ENCODE results near the gene FOXK1. TPM values are rescaled to one million over a fixed set of nuclear protein-coding genes. Genes with fewer than 3 reads are reported as not detected.
"Not testable (repeated sequence)": the region's sequence is repeated elsewhere in the genome, so short reads cannot be mapped to it uniquely, and the experiment has no call there.

Gene FOXK1
- total and polyA plus RNA-seq, 7 donors = 4.2 to 26.4 (median 16.8) TPM

GRCh38 chr7:4791101-4791737, 109.1 kb downstream of the FOXK1 start:
- whole genome bisulfite sequencing, 3 donors = 92 to 93% (median 93%) methylated on average over 25 of the region's 25 CpGs
- DNase-seq (peak in 1 of 2 donors; percentile 56), ATAC-seq (no peak)
- Histone ChIP-seq H3K27ac (no peak overlapping the region), H3K4me3 (no peak overlapping the region), H3K4me1 (peaks cover 6% of the 10 kb centered on the region), H3K36me3 (ENCODE audit: insufficient read depth in 1 of 2, low read depth in 1 of 2) (peaks cover 2 to 54% of the 10 kb centered on the region in 2 donors), H3K9me3 (no peaks in the 10 kb centered on the region), H3K27me3 (ENCODE audit: insufficient read depth in 3 of 3, low read length in 2 of 3) (no peaks in the 10 kb centered on the region)
- intact Hi-C loops (cut with DNase I) = loop anchor here (5.0 to 10.0 kb wide), 2 partner anchors 91 to 294 kb away; partner anchors contain the start of gene RADIL (in 1 of the 2)
- TF ChIP-seq CTCF (IDR thresholded peaks at IDR 0.05) = no peak

GRCh38 chr7:4791738-4792536, 109.8 kb downstream of the FOXK1 start:
- peak; percentile 74 to 92 for DNase-seq
- peaks cover 6% of the 10 kb centered on the region for H3K4me1 ChIP-seq
- peak overlapping the region; percentile 61 for H3K4me3 ChIP-seq
- 45 to 56% (median 54%) methylated on average over 41 to 50 of the region's 50 CpGs for WGBS, 3 donors
- ATAC-seq = peak; percentile 71 to 93 (median 85)
- H3K27ac ChIP-seq = peak overlapping the region; percentile 4
- intact Hi-C loops (cut with DNase I) = loop anchor here (5.0 to 10.0 kb wide), 2 partner anchors 90 to 293 kb away; partner anchors contain the start of gene RADIL (in 1 of the 2)
- TF ChIP-seq CTCF (IDR thresholded peaks at IDR 0.05) = peak; percentile 79
- H3K36me3 ChIP-seq (ENCODE audit: insufficient read depth in 1 of 2, low read depth in 1 of 2) = peaks cover 2 to 47% of the 10 kb centered on the region in 2 donors
- no peaks in the 10 kb centered on the region for H3K9me3 ChIP-seq
- H3K27me3 ChIP-seq (ENCODE audit: insufficient read depth in 3 of 3, low read length in 2 of 3) = no peaks in the 10 kb centered on the region

DNA sequence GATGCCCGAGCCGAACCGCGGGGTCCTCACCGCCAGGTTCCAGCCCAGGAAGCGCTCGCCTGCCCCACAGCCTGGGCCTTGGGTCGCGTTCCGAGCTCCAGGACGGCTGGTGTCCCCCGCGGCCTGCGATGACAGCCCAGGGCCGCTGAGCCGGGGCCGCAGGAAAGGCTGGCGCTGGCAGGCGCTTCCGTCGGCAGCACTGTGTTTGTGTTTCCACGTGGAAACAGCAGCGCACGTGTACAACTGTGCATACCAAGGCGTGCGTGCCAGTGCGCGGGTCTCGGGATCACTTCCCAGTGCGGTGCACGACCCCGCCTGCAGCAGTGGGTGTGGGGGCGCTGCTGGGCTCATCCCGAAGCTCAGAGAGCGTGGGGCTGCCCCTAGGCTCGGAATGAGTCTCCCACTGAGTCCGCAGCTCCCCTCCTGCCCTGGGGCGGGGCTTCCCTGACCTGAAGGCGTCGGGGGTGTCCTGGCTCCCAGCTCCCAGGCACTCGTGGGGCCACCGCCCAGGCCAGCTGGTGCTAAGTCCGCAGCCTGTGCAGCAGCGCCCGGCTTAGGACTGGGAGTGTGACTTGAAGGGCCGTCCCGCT, 110.5 kb downstream of the FOXK1 start:
- Histone ChIP-seq H3K27ac (peak overlapping the region; percentile 4), H3K4me1 (peaks cover 6% of the 10 kb centered on the region), H3K9me3 (no peaks in the 10 kb centered on the region), H3K36me3 (ENCODE audit: insufficient read depth in 1 of 2, low read depth in 1 of 2) (peaks cover 2 to 40% of the 10 kb centered on the region in 2 donors), H3K27me3 (ENCODE audit: insufficient read depth in 3 of 3, low read length in 2 of 3) (no peaks in the 10 kb centered on the region), H3K4me3 (peak overlapping the region; percentile 61)
- ATAC-seq (peak; percentile 20 to 61 (median 30)), DNase-seq (peak in 1 of 2 donors; percentile 65)
- intact Hi-C loops (cut with DNase I) = loop anchor here (5.0 to 10.0 kb wide), 2 partner anchors 90 to 292 kb away; partner anchors contain the start of gene RADIL (in 1 of the 2)
- TF ChIP-seq CTCF (IDR thresholded peaks at IDR 0.05) = no peak
- WGBS, 3 donors = 18 to 30% (median 18%) methylated on average over 47 of the region's 47 CpGs

DNA sequence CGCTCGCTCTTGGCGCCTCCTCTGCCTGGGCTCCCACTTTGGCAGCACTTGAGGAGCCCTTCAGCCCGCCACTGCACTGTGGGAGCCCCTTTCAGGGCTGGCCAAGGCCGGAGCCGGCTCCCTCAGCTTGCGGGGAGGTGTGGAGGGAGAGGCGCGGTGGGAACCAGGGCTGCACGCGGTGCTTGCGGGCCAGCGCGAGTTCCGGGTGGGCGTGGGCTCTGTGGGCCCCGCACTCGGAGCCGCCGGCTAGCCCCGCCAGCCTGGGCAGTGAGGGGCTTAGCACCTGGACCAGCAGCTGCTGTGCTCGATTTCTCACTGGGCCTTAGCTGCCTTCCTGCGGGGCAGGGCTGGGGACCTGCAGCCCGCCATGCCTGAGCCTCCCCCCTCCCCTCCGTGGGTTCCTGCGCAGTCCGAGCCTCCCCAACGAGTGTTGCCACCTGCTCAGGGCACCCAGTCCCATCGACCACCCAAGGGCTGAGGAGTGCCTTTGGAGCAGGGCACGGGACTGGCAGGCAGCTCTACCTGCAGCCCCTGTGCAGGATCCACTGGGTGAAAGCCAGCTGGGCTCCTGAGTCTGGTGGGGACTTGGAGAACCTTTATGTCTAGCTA, 111.4 kb downstream of the FOXK1 start:
- peak in 1 of 2 donors; percentile 46 for DNase-seq
- H3K4me3 ChIP-seq = not testable (repeated sequence)

DNA sequence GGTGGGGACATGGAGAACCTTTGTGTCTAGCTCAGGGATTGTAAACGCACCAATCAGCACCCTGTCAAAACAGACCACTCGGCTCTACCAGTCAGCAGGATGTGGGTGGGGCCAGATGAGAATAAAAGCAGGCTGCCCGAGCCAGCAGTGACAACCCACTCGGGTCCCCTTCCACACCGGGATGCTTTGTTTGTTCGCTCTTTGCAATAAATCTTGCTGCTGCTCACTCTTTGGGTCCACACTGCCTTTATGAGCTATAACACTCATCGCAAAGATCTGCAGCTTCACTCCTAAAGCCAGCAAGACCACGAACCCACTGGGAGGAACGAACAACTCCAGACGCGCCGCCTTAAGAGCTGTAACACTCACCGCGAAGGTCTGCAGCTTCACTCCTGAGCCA, 112.1 kb downstream of the FOXK1 start:
- intact Hi-C loops (cut with DNase I) = loop anchor here (5.0 to 10.0 kb wide), 2 partner anchors 88 to 291 kb away; partner anchors contain the start of gene RADIL (in 1 of the 2)
- not testable (repeated sequence) for H3K27ac ChIP-seq; ATAC-seq; H3K4me3 ChIP-seq; H3K4me1 ChIP-seq; DNase-seq; H3K9me3 ChIP-seq; H3K27me3 ChIP-seq (ENCODE audit: insufficient read depth in 3 of 3, low read length in 2 of 3)
- 81 to 84% (median 82%) methylated on average over 12 to 13 of the region's 14 CpGs for WGBS, 3 donors
- H3K36me3 ChIP-seq (ENCODE audit: insufficient read depth in 1 of 2, low read depth in 1 of 2) = peaks cover 0 to 26% of the 10 kb centered on the region in 2 donors

More for the DNA sequence above, 111.4 kb downstream of the FOXK1 start:
- not testable (repeated sequence) for H3K27me3 ChIP-seq (ENCODE audit: insufficient read depth in 3 of 3, low read length in 2 of 3); ATAC-seq; H3K4me1 ChIP-seq; H3K9me3 ChIP-seq; H3K27ac ChIP-seq
- intact Hi-C loops (cut with DNase I) = loop anchor here (5.0 to 10.0 kb wide), 2 partner anchors 89 to 291 kb away; partner anchors contain the start of gene RADIL (in 1 of the 2)
- WGBS, 3 donors = 88 to 93% (median 93%) methylated on average over 25 to 30 of the region's 30 CpGs
- peaks cover 2 to 32% of the 10 kb centered on the region in 2 donors for H3K36me3 ChIP-seq (ENCODE audit: insufficient read depth in 1 of 2, low read depth in 1 of 2)
